Measurements from ENCODE around the gene MAP3K2.
A peak's percentile ranks its signal among the peaks of the same experiment; 100 is the strongest.

Gene MAP3K2

DNA sequence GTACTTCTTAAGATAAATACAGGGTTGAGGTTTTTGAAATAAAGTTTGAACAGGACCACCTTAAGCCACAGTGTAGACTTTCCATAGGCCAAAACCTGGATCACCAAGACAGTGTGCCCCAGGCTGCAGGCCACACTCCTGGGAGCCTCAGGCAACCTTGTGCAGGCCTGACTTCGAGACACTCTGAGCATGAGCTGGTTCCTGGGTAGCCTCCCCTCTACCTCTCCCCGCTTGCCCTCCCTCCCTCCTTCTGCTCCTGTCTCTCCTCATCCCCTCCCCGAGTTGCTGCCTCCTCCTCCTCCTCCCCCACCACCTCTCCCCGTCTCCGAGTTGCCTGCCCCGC is 19.9 kb upstream of the MAP3K2 start:
- H2AFZ ChIP-seq (ENCODE audit: low read depth, low read length) = no peak overlapping the region
- no peak overlapping the region for H3K4me2 ChIP-seq (ENCODE audit: low read length, poor library complexity, severe bottlenecking)
- no peak overlapping the region for H4K91ac ChIP-seq (ENCODE audit: low read length)
- peak overlapping the region; percentile 82 for H2BK15ac ChIP-seq (ENCODE audit: low read depth, poor library complexity, severe bottlenecking)
- no peak overlapping the region for H2BK5ac ChIP-seq (ENCODE audit: low read depth, low read length, poor library complexity, severe bottlenecking)
- peak overlapping the region; percentile 76 for H2AK5ac ChIP-seq (ENCODE audit: low read length, severe bottlenecking)
- H3K23ac ChIP-seq (ENCODE audit: low read length in 2 of 2) = no peak overlapping the region
- no peaks in the 10 kb centered on the region for H3K36me3 ChIP-seq (ENCODE audit: control insufficient read depth in 1 of 2, insufficient read depth in 2 of 2, low read depth in 1 of 2, low read length in 2 of 2)
- H3K14ac ChIP-seq (ENCODE audit: low read length in 2 of 2) = peak overlapping the region in 1 of 2 experiments; percentile 89
- DNase-seq = no peak
- peaks cover 21% of the 10 kb centered on the region for H3K4me1 ChIP-seq (ENCODE audit: control insufficient read depth, insufficient read depth, low read depth, low read length)
- WGBS = 9% methylated on average over 4 of the region's 6 CpGs
- H3K27me3 ChIP-seq (ENCODE audit: control insufficient read depth in 1 of 2, insufficient read depth in 1 of 2, low read length in 2 of 2) = no peaks in the 10 kb centered on the region
- peak overlapping the region in 1 of 2 experiments; percentile 97 for H3K4ac ChIP-seq (ENCODE audit: low read depth in 1 of 2, low read length in 2 of 2)
- peak overlapping the region; percentile 64 for H2BK120ac ChIP-seq (ENCODE audit: low read depth, low read length)
- H3K4me3 ChIP-seq (ENCODE audit: insufficient read depth in 1 of 2, low read depth in 1 of 2, low read length in 2 of 2) = no peak overlapping the region
- H3K9ac ChIP-seq (ENCODE audit: low read length) = peak overlapping the region; percentile 35
- peak overlapping the region; percentile 78 for H3K27ac ChIP-seq (ENCODE audit: low read length, poor library complexity, severe bottlenecking)
- peak overlapping the region; percentile 89 for H4K8ac ChIP-seq (ENCODE audit: low read length)
- no peaks in the 10 kb centered on the region for H3K9me3 ChIP-seq (ENCODE audit: control insufficient read depth, low read length)
- H3K79me1 ChIP-seq (replicated peaks; ENCODE audit: low read length, poor library complexity, severe bottlenecking) = no peaks in the 10 kb centered on the region
- H3K18ac ChIP-seq (ENCODE audit: low read depth in 1 of 2, low read length in 2 of 2) = peak overlapping the region; percentile 88 to 97
- H2BK12ac ChIP-seq (ENCODE audit: low read length in 2 of 2) = peak overlapping the region; percentile 91 to 98

DNA sequence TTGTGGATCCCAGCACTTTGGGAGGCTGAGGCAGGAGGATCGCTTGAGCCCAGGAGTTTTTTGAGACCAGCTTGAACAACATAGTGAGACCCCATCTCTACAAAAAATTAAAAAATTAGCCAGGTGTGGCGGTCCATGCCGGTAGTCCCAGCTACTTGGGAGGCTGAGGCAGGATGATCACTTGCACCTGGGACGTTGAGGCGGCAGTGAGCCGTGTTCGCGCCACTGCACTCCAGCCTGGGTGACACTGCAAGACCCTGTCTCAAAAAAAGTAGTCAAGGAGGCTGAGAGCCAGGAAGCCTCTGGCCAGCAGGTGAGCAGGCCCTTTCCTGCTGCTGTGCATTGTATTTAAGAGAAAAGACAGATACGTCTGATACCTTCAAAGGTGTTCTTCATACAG is 19.3 kb upstream of the MAP3K2 start:
- Histone ChIP-seq H3K14ac (ENCODE audit: low read length in 2 of 2) (peak overlapping the region in 1 of 2 experiments; percentile 11), H2BK15ac (ENCODE audit: low read depth, poor library complexity, severe bottlenecking) (no peak overlapping the region), H3K27me3 (ENCODE audit: control insufficient read depth in 1 of 2, insufficient read depth in 1 of 2, low read length in 2 of 2) (no peaks in the 10 kb centered on the region), H3K4ac (ENCODE audit: low read depth in 1 of 2, low read length in 2 of 2) (peak overlapping the region in 1 of 2 experiments; percentile 60), H2AFZ (ENCODE audit: low read depth, low read length) (no peak overlapping the region), H3K4me1 (ENCODE audit: control insufficient read depth, insufficient read depth, low read depth, low read length) (peaks cover 23% of the 10 kb centered on the region), H3K36me3 (ENCODE audit: control insufficient read depth in 1 of 2, insufficient read depth in 2 of 2, low read depth in 1 of 2, low read length in 2 of 2) (no peaks in the 10 kb centered on the region), H4K91ac (ENCODE audit: low read length) (peak overlapping the region; percentile 25), H2BK12ac (ENCODE audit: low read length in 2 of 2) (peak overlapping the region; percentile 88 to 99), H3K18ac (ENCODE audit: low read depth in 1 of 2, low read length in 2 of 2) (peak overlapping the region in 1 of 2 experiments; percentile 79), H3K23ac (ENCODE audit: low read length in 2 of 2) (no peak overlapping the region), H3K9me3 (ENCODE audit: control insufficient read depth, low read length) (no peaks in the 10 kb centered on the region), H3K4me2 (ENCODE audit: low read length, poor library complexity, severe bottlenecking) (no peak overlapping the region), H2BK120ac (ENCODE audit: low read depth, low read length) (peak overlapping the region; percentile 92), H2AK5ac (ENCODE audit: low read length, severe bottlenecking) (peak overlapping the region; percentile 97), H4K8ac (ENCODE audit: low read length) (no peak overlapping the region), H3K27ac (ENCODE audit: low read length, poor library complexity, severe bottlenecking) (peak overlapping the region; percentile 44), H3K9ac (ENCODE audit: low read length) (peak overlapping the region; percentile 35), H3K4me3 (ENCODE audit: insufficient read depth in 1 of 2, low read depth in 1 of 2, low read length in 2 of 2) (no peak overlapping the region), H3K79me1 (replicated peaks; ENCODE audit: low read length, poor library complexity, severe bottlenecking) (no peaks in the 10 kb centered on the region), H2BK5ac (ENCODE audit: low read depth, low read length, poor library complexity, severe bottlenecking) (peak overlapping the region; percentile 11)
- WGBS = 96% methylated on average over 8 of the region's 9 CpGs
- no peak for DNase-seq

DNA sequence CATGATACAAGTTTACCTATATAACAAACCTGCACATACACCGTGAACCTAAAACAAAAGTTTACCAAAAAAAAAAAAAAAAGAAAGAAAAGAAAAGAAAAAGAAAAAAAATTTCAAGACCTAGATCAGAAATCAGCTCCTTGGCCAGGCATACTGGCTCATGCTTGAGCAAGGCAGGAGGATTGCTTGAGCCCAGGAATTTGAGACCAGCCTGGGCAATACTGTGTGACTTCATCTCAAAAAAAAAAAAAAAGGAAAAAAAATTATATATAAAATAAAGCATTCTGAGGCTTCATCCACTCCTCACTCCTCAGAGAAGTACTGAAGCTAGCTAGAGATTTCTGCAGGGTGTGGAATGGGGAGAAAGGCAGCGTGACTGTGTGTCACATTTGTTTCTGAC is 18.7 kb upstream of the MAP3K2 start:
- H2AFZ ChIP-seq (ENCODE audit: low read depth, low read length) = no peak overlapping the region
- H3K18ac ChIP-seq (ENCODE audit: low read depth in 1 of 2, low read length in 2 of 2) = no peak overlapping the region
- no peak overlapping the region for H3K4me3 ChIP-seq (ENCODE audit: insufficient read depth in 1 of 2, low read depth in 1 of 2, low read length in 2 of 2)
- no peak overlapping the region for H2AK5ac ChIP-seq (ENCODE audit: low read length, severe bottlenecking)
- H4K91ac ChIP-seq (ENCODE audit: low read length) = no peak overlapping the region
- peak overlapping the region; percentile 44 for H3K27ac ChIP-seq (ENCODE audit: low read length, poor library complexity, severe bottlenecking)
- no peak overlapping the region for H3K14ac ChIP-seq (ENCODE audit: low read length in 2 of 2)
- no peak overlapping the region for H2BK12ac ChIP-seq (ENCODE audit: low read length in 2 of 2)
- peak; percentile 34 for DNase-seq
- no peak overlapping the region for H4K8ac ChIP-seq (ENCODE audit: low read length)
- peaks cover 26% of the 10 kb centered on the region for H3K4me1 ChIP-seq (ENCODE audit: control insufficient read depth, insufficient read depth, low read depth, low read length)
- H3K23ac ChIP-seq (ENCODE audit: low read length in 2 of 2) = no peak overlapping the region
- H2BK15ac ChIP-seq (ENCODE audit: low read depth, poor library complexity, severe bottlenecking) = no peak overlapping the region
- no peak overlapping the region for H3K4me2 ChIP-seq (ENCODE audit: low read length, poor library complexity, severe bottlenecking)
- H3K9ac ChIP-seq (ENCODE audit: low read length) = peak overlapping the region; percentile 32
- no peak overlapping the region for H2BK5ac ChIP-seq (ENCODE audit: low read depth, low read length, poor library complexity, severe bottlenecking)
- no peaks in the 10 kb centered on the region for H3K27me3 ChIP-seq (ENCODE audit: control insufficient read depth in 1 of 2, insufficient read depth in 1 of 2, low read length in 2 of 2)
- H3K4ac ChIP-seq (ENCODE audit: low read depth in 1 of 2, low read length in 2 of 2) = no peak overlapping the region
- H3K36me3 ChIP-seq (ENCODE audit: control insufficient read depth in 1 of 2, insufficient read depth in 2 of 2, low read depth in 1 of 2, low read length in 2 of 2) = no peaks in the 10 kb centered on the region
- WGBS = no CpG with 5 or more reads among the region's 2 CpGs
- no peaks in the 10 kb centered on the region for H3K79me1 ChIP-seq (replicated peaks; ENCODE audit: low read length, poor library complexity, severe bottlenecking)
- H2BK120ac ChIP-seq (ENCODE audit: low read depth, low read length) = no peak overlapping the region
- H3K9me3 ChIP-seq (ENCODE audit: control insufficient read depth, low read length) = no peaks in the 10 kb centered on the region

DNA sequence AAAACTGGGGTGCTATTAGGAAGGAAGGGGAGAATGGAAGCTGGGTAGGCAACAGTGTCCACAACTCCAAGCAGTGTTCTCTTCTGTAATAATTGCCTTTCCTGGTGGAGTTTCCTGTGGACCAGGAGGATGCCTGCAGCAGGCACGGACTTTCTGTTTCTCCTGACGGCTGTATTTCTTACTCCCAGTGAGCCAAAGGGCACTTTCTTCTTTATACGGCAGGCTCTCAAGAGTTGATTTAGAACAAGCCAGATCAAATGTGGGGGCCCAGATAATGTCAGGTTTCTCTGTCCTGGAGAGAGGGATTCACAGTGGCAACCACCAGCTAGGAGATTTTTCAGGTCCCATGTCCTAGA is 17.5 kb upstream of the MAP3K2 start:
- Histone ChIP-seq H4K8ac (ENCODE audit: low read length) (no peak overlapping the region), H3K36me3 (ENCODE audit: control insufficient read depth in 1 of 2, insufficient read depth in 2 of 2, low read depth in 1 of 2, low read length in 2 of 2) (no peaks in the 10 kb centered on the region)
- WGBS = 81% methylated on average over 3 of the region's 3 CpGs

More for the DNA sequence above, 17.5 kb upstream of the MAP3K2 start:
- peak overlapping the region in 1 of 2 experiments; percentile 7 for H2BK12ac ChIP-seq (ENCODE audit: low read length in 2 of 2)
- H2AFZ ChIP-seq (ENCODE audit: low read depth, low read length) = no peak overlapping the region
- no peak overlapping the region for H3K9ac ChIP-seq (ENCODE audit: low read length)
- peaks cover 33% of the 10 kb centered on the region for H3K4me1 ChIP-seq (ENCODE audit: control insufficient read depth, insufficient read depth, low read depth, low read length)
- no peak overlapping the region for H2BK120ac ChIP-seq (ENCODE audit: low read depth, low read length)
- no peak overlapping the region for H3K14ac ChIP-seq (ENCODE audit: low read length in 2 of 2)
- no peak overlapping the region for H2BK15ac ChIP-seq (ENCODE audit: low read depth, poor library complexity, severe bottlenecking)
- no peaks in the 10 kb centered on the region for H3K27me3 ChIP-seq (ENCODE audit: control insufficient read depth in 1 of 2, insufficient read depth in 1 of 2, low read length in 2 of 2)
- peak overlapping the region; percentile 21 for H2AK5ac ChIP-seq (ENCODE audit: low read length, severe bottlenecking)
- no peak overlapping the region for H3K4me2 ChIP-seq (ENCODE audit: low read length, poor library complexity, severe bottlenecking)
- H4K91ac ChIP-seq (ENCODE audit: low read length) = no peak overlapping the region
- no peak overlapping the region for H3K4ac ChIP-seq (ENCODE audit: low read depth in 1 of 2, low read length in 2 of 2)
- H3K27ac ChIP-seq (ENCODE audit: low read length, poor library complexity, severe bottlenecking) = no peak overlapping the region
- DNase-seq = peak; percentile 25
- no peaks in the 10 kb centered on the region for H3K9me3 ChIP-seq (ENCODE audit: control insufficient read depth, low read length)
- no peaks in the 10 kb centered on the region for H3K79me1 ChIP-seq (replicated peaks; ENCODE audit: low read length, poor library complexity, severe bottlenecking)
- no peak overlapping the region for H3K4me3 ChIP-seq (ENCODE audit: insufficient read depth in 1 of 2, low read depth in 1 of 2, low read length in 2 of 2)
- no peak overlapping the region for H2BK5ac ChIP-seq (ENCODE audit: low read depth, low read length, poor library complexity, severe bottlenecking)
- H3K18ac ChIP-seq (ENCODE audit: low read depth in 1 of 2, low read length in 2 of 2) = peak overlapping the region in 1 of 2 experiments; percentile 37
- no peak overlapping the region for H3K23ac ChIP-seq (ENCODE audit: low read length in 2 of 2)
